Immature natural killer cell (primary cell): Measurements from ENCODE around the gene PBX1. TPM values are rescaled to one million over a fixed set of nuclear protein-coding genes. Genes with fewer than 3 reads are reported as not detected.

Experiments used
- DNase-seq, 3 donors: peaks; one replicate each; pipeline ENCODE4 v3.0.0; 2022; ENCODE audit warnings: mixed read lengths in 1 of 3
- H3K27ac Mint-ChIP-seq, 6 donors: one replicate each; pipeline ENCODE4 v1.8.0; 2020; ENCODE audit warnings: mixed read lengths in 6 of 6, mild to moderate bottlenecking in 5 of 6, inconsistent platforms in 4 of 6, moderate library complexity in 3 of 6
- H3K27me3 Mint-ChIP-seq, 3 donors: one replicate each; pipeline ENCODE4 v1.8.0; 2020 to 2021; ENCODE audit warnings: low read depth in 3 of 3, mild to moderate bottlenecking in 3 of 3, mixed read lengths in 3 of 3, moderate library complexity in 3 of 3, inconsistent platforms in 1 of 3
- H3K36me3 Mint-ChIP-seq, 3 donors: one replicate each; pipeline ENCODE4 v1.8.0; 2020; ENCODE audit warnings: mixed read lengths in 3 of 3, inconsistent platforms in 2 of 3, mild to moderate bottlenecking in 2 of 3
- H3K4me1 Mint-ChIP-seq, 2 donors: one replicate each; pipeline ENCODE4 v1.8.0; 2020; ENCODE audit warnings: inconsistent platforms in 2 of 2, mild to moderate bottlenecking in 2 of 2, mixed read lengths in 2 of 2, moderate library complexity in 1 of 2
- H3K4me3 Mint-ChIP-seq, 5 donors: one replicate each; pipeline ENCODE4 v1.8.0; 2020; ENCODE audit warnings: mild to moderate bottlenecking in 5 of 5, mixed read lengths in 5 of 5, inconsistent platforms in 3 of 5, moderate library complexity in 3 of 5
- H3K9me3 Mint-ChIP-seq, 6 donors: one replicate each; pipeline ENCODE4 v1.8.0; 2020; ENCODE audit warnings: mild to moderate bottlenecking in 6 of 6, mixed read lengths in 6 of 6, inconsistent platforms in 4 of 6, moderate library complexity in 3 of 6
- polyA plus RNA-seq, 3 donors: library from polyadenylated mRNA; unstranded; fragments of 300-500 nt; fragmentation: Illumina TruSeq; gene quantifications; one replicate each; pipeline ENCODE4 v1.2.3, GENCODE V29; 2021

The PBX1 gene
- polyA plus RNA-seq, 3 donors from 2014 or later, result 0.40 to 0.72 TPM; not detected in 1

- no peak overlapping the region for H3K4me3 Mint-ChIP-seq
- H3K27ac Mint-ChIP-seq, result no peak overlapping the region
- no peaks in the 10 kb centered on the region for H3K4me1 Mint-ChIP-seq
- DNase-seq, result no peak
- peaks cover under 1 to 10% (median 2%) of the 10 kb centered on the region in 3 donors for H3K27me3 Mint-ChIP-seq
- no peaks in the 10 kb centered on the region for H3K36me3 Mint-ChIP-seq
- H3K9me3 Mint-ChIP-seq, result no peaks in the 10 kb centered on the region
Measured at GRCh38 chr1:164745736-164746135, 186.8 kb downstream of the PBX1 start.

GRCh38 chr1:164746632-164747031, 187.6 kb downstream of the PBX1 start:
- Mint-ChIP-seq H3K27me3 (peaks cover 2 to 7% (median 2%) of the 10 kb centered on the region in 3 donors), H3K4me1 (no peaks in the 10 kb centered on the region), H3K9me3 (no peaks in the 10 kb centered on the region), H3K36me3 (no peaks in the 10 kb centered on the region), H3K27ac (no peak overlapping the region), H3K4me3 (no peak overlapping the region)
- DNase-seq, result no peak

- no peak for DNase-seq
- peaks cover 2 to 5% (median 2%) of the 10 kb centered on the region in 3 donors for H3K27me3 Mint-ChIP-seq
- no peak overlapping the region for H3K27ac Mint-ChIP-seq
- no peaks in the 10 kb centered on the region for H3K9me3 Mint-ChIP-seq
- no peak overlapping the region for H3K4me3 Mint-ChIP-seq
- no peaks in the 10 kb centered on the region for H3K4me1 Mint-ChIP-seq
- no peaks in the 10 kb centered on the region for H3K36me3 Mint-ChIP-seq
Measured at GRCh38 chr1:164748253-164748899, 189.4 kb downstream of the PBX1 start.

- Mint-ChIP-seq H3K9me3 (no peaks in the 10 kb centered on the region), H3K4me1 (no peaks in the 10 kb centered on the region), H3K4me3 (no peak overlapping the region), H3K27ac (no peak overlapping the region), H3K27me3 (peaks cover 0 to 15% (median 10%) of the 10 kb centered on the region in 3 donors), H3K36me3 (no peaks in the 10 kb centered on the region)
- DNase-seq, result no peak
Measured at GRCh38 chr1:164753521-164754077, 194.6 kb downstream of the PBX1 start.

- Mint-ChIP-seq H3K4me3 (no peak overlapping the region), H3K27me3 (peaks cover 0 to 16% (median 10%) of the 10 kb centered on the region in 3 donors), H3K4me1 (no peaks in the 10 kb centered on the region), H3K27ac (no peak overlapping the region), H3K9me3 (no peaks in the 10 kb centered on the region), H3K36me3 (no peaks in the 10 kb centered on the region)
- DNase-seq, result no peak
Measured at GRCh38 chr1:164754088-164754600, 195.2 kb downstream of the PBX1 start.

GRCh38 chr1:164755690-164756089, 196.7 kb downstream of the PBX1 start:
- H3K4me3 Mint-ChIP-seq, result no peak overlapping the region
- H3K9me3 Mint-ChIP-seq, result no peaks in the 10 kb centered on the region
- peaks cover 0 to 16% (median 10%) of the 10 kb centered on the region in 3 donors for H3K27me3 Mint-ChIP-seq
- no peak for DNase-seq
- no peaks in the 10 kb centered on the region for H3K36me3 Mint-ChIP-seq
- no peak overlapping the region for H3K27ac Mint-ChIP-seq
- no peaks in the 10 kb centered on the region for H3K4me1 Mint-ChIP-seq

GRCh38 chr1:164756741-164757140, 197.8 kb downstream of the PBX1 start:
- no peak overlapping the region for H3K27ac Mint-ChIP-seq
- H3K9me3 Mint-ChIP-seq, result no peaks in the 10 kb centered on the region
- no peaks in the 10 kb centered on the region for H3K36me3 Mint-ChIP-seq

GRCh38 chr1:164757625-164758024, 198.6 kb downstream of the PBX1 start:
- no peak for DNase-seq
- Mint-ChIP-seq H3K4me1 (no peaks in the 10 kb centered on the region), H3K27me3 (peaks cover 1 to 19% (median 7%) of the 10 kb centered on the region in 3 donors), H3K9me3 (no peaks in the 10 kb centered on the region), H3K27ac (no peak overlapping the region), H3K36me3 (no peaks in the 10 kb centered on the region), H3K4me3 (no peak overlapping the region)

More at GRCh38 chr1:164756741-164757140, 197.8 kb downstream of the PBX1 start:
- no peak for DNase-seq
- H3K27me3 Mint-ChIP-seq, result peaks cover 1 to 19% (median 7%) of the 10 kb centered on the region in 3 donors
- H3K4me1 Mint-ChIP-seq, result no peaks in the 10 kb centered on the region
- no peak overlapping the region for H3K4me3 Mint-ChIP-seq

- Mint-ChIP-seq H3K4me1 (no peaks in the 10 kb centered on the region), H3K4me3 (no peak overlapping the region), H3K36me3 (no peaks in the 10 kb centered on the region), H3K9me3 (no peaks in the 10 kb centered on the region), H3K27ac (no peak overlapping the region), H3K27me3 (peaks cover 1 to 17% (median 7%) of the 10 kb centered on the region in 3 donors)
- DNase-seq, result no peak
Measured at GRCh38 chr1:164759144-164759920, 200.3 kb downstream of the PBX1 start.

GRCh38 chr1:164759979-164760469, 201.0 kb downstream of the PBX1 start:
- Mint-ChIP-seq H3K4me1 (no peaks in the 10 kb centered on the region), H3K36me3 (no peaks in the 10 kb centered on the region), H3K9me3 (no peaks in the 10 kb centered on the region), H3K4me3 (no peak overlapping the region), H3K27me3 (peaks cover 1 to 19% (median 7%) of the 10 kb centered on the region in 3 donors), H3K27ac (no peak overlapping the region)
- DNase-seq, result no peak

- H3K27ac Mint-ChIP-seq, result no peak overlapping the region
- no peak overlapping the region for H3K4me3 Mint-ChIP-seq
Measured at GRCh38 chr1:164760569-164760968, 201.6 kb downstream of the PBX1 start.

GRCh38 chr1:164761009-164761408, 202.0 kb downstream of the PBX1 start:
- peaks cover 6 to 13% (median 8%) of the 10 kb centered on the region in 3 donors for H3K27me3 Mint-ChIP-seq
- H3K9me3 Mint-ChIP-seq, result no peaks in the 10 kb centered on the region
- no peak overlapping the region for H3K27ac Mint-ChIP-seq

More at GRCh38 chr1:164760569-164760968, 201.6 kb downstream of the PBX1 start:
- H3K9me3 Mint-ChIP-seq, result no peaks in the 10 kb centered on the region
- H3K4me1 Mint-ChIP-seq, result no peaks in the 10 kb centered on the region
- H3K27me3 Mint-ChIP-seq, result peaks cover 6 to 13% (median 8%) of the 10 kb centered on the region in 3 donors
- DNase-seq, result no peak
- no peaks in the 10 kb centered on the region for H3K36me3 Mint-ChIP-seq

GRCh38 chr1:164763098-164763497, 204.1 kb downstream of the PBX1 start:
- Mint-ChIP-seq H3K27ac (no peak overlapping the region), H3K36me3 (no peaks in the 10 kb centered on the region), H3K4me1 (no peaks in the 10 kb centered on the region), H3K9me3 (no peaks in the 10 kb centered on the region), H3K27me3 (peaks cover 6 to 16% (median 7%) of the 10 kb centered on the region in 3 donors), H3K4me3 (no peak overlapping the region)
- DNase-seq, result no peak

More at GRCh38 chr1:164761009-164761408, 202.0 kb downstream of the PBX1 start:
- no peak for DNase-seq
- H3K36me3 Mint-ChIP-seq, result no peaks in the 10 kb centered on the region
- H3K4me1 Mint-ChIP-seq, result no peaks in the 10 kb centered on the region
- no peak overlapping the region for H3K4me3 Mint-ChIP-seq

- H3K36me3 Mint-ChIP-seq, result no peaks in the 10 kb centered on the region
- H3K27me3 Mint-ChIP-seq, result peaks cover 2 to 14% (median 8%) of the 10 kb centered on the region in 3 donors
- no peak overlapping the region for H3K4me3 Mint-ChIP-seq
Measured at GRCh38 chr1:164764333-164764732, 205.3 kb downstream of the PBX1 start.

More at GRCh38 chr1:164764333-164764732, 205.3 kb downstream of the PBX1 start:
- Mint-ChIP-seq H3K4me1 (peaks cover 0 to 3% of the 10 kb centered on the region in 2 donors), H3K9me3 (no peaks in the 10 kb centered on the region), H3K27ac (no peak overlapping the region)
- no peak for DNase-seq
